ENCODE data around the gene HCN3.

The HCN3 gene

DNA sequence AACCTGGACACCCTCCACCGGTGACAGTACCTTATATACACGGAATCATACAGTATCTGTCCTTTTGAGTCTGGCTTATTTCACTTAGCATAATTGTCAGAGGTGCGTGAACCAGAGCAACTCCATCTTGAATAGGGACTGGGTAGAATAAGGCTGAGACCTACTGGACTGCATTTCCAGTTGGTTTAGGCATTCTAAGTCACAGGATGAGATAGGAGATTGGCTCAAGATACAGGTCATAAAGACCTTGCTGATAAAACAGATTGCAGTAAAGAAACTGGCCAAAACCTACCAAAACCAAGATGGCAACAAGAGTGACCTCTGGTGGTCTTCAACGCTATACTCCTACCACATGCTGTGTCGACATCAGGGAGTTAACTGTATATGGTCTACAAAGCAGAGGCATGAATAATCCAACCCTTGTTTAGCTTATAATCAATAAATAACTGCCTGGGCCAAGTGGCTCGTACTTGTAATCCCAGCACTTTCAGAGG is 30.0 kb downstream of the HCN3 start:
- Histone ChIP-seq H3K4me3 (replicated peaks; ENCODE audit: insufficient read depth, low read length) (no peak overlapping the region), H3K27me3 (ENCODE audit: insufficient read depth, poor library complexity, severe bottlenecking) (no peaks in the 10 kb centered on the region), H3K27ac (replicated peaks) (peak overlapping the region; percentile 90)
- DNase-seq (ENCODE audit: low read depth in 1 of 2, low spot score in 1 of 2), result peak in 1 of 2 experiments; percentile 52
- TF ChIP-seq CTCF (IDR thresholded peaks at IDR 0.05; ENCODE audit: insufficient read depth, low read length) (no peak), GABPA (IDR thresholded peaks at IDR 0.05; ENCODE audit: low read depth) (no peak), POLR2AphosphoS5 (IDR thresholded peaks at IDR 0.05; ENCODE audit: low read depth) (no peak), REST (IDR thresholded peaks at IDR 0.05; ENCODE audit: insufficient replicate concordance, low read depth) (no peak), SPI1 (IDR thresholded peaks at IDR 0.05; ENCODE audit: borderline replicate concordance, low read depth) (no peak)

- peak; percentile 98 to 100 for DNase-seq (ENCODE audit: low read depth in 1 of 2, low spot score in 1 of 2)
- no peaks in the 10 kb centered on the region for H3K27me3 ChIP-seq (ENCODE audit: insufficient read depth, poor library complexity, severe bottlenecking)
- TF ChIP-seq GABPA (IDR thresholded peaks at IDR 0.05; ENCODE audit: low read depth) (peak; percentile 38; the same call in 1 of the 2 replicates), POLR2AphosphoS5 (IDR thresholded peaks at IDR 0.05; ENCODE audit: low read depth) (peak; percentile 47; the same call in 1 of the 2 replicates), REST (IDR thresholded peaks at IDR 0.05; ENCODE audit: insufficient replicate concordance, low read depth) (peak; percentile 36), CTCF (IDR thresholded peaks at IDR 0.05; ENCODE audit: insufficient read depth, low read length) (no peak)
- H3K4me3 ChIP-seq (replicated peaks; ENCODE audit: insufficient read depth, low read length), result peak within 1 kb of the TSS; percentile 91
- H3K27ac ChIP-seq (replicated peaks), result peak within 1 kb of the TSS; percentile 90
Measured at GRCh38 chr1:155308493-155309422, 31.5 kb downstream of the HCN3 start, which contains the start of gene FDPS. Gene FDPS, plus strand, starts transcription at chr1:155308866. Its CDS starts 924 bp downstream, at chr1:155309790.

DNA sequence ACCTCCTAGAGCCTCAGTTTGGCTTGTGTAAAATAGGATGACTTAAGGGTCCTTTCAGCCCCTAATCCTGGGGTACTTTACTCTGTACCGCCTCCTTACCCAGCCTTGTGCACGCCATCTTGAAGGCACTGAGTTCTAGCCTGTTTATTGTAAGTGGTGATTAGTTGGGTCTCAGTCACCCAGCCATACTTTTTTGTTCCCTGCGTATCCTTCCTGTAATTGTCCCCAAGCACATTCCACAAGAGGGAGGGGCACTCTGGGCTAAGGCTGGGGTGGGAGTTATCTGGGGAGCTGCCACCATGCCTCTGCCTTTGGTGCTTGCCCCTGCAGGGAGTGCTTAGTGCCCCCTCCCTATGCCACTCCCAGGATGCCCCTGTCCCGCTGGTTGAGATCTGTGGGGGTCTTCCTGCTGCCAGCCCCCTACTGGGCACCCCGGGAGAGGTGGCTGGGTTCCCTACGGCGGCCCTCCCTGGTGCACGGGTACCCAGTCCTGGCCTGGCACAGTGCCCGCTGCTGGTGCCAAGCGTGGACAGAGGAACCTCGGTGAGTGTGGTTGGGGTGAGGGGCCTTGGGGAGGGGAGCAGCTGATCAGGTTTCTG is 32.3 kb downstream of the HCN3 start:
- DNase-seq (ENCODE audit: low read depth in 1 of 2, low spot score in 1 of 2), result peak in 1 of 2 experiments; percentile 50
- TF ChIP-seq POLR2AphosphoS5 (IDR thresholded peaks at IDR 0.05; ENCODE audit: low read depth) (peak; percentile 49; the same call in 1 of the 2 replicates), SPI1 (IDR thresholded peaks at IDR 0.05; ENCODE audit: borderline replicate concordance, low read depth) (no peak), REST (IDR thresholded peaks at IDR 0.05; ENCODE audit: insufficient replicate concordance, low read depth) (peak; percentile 16)
- no peaks in the 10 kb centered on the region for H3K27me3 ChIP-seq (ENCODE audit: insufficient read depth, poor library complexity, severe bottlenecking)

More for the DNA sequence above, 32.3 kb downstream of the HCN3 start:
- Histone ChIP-seq H3K27ac (replicated peaks) (peak overlapping the region; percentile 90), H3K4me3 (replicated peaks; ENCODE audit: insufficient read depth, low read length) (peak overlapping the region; percentile 91)
